ENCODE data around the gene TRPC1. TPM values are rescaled to one million over a fixed set of nuclear protein-coding genes. Genes with fewer than 3 reads are reported as not detected.

Gene TRPC1
- 10 to 100 TPM; 18.8 to 46.7 (median 23.4) TPM for total RNA-seq

GRCh38 chr3:142723968-142724681 lies at the start of gene TRPC1:
TSS of gene TRPC1 (plus strand) at chr3:142724034. CDS start at chr3:142724560, 526 bp downstream.
- Histone ChIP-seq H3K4me3 (peak within 1 kb of the TSS; percentile 88 to 91), H3K27ac (peak within 1 kb of the TSS; percentile 82 to 99 (median 96)), H3K4me1 (peaks cover 0 to 35% (median 4%) of the 10 kb centered on the region in 3 donors), H3K9me3 (no peaks in the 10 kb centered on the region), H3K36me3 (peaks cover 0 to 8% of the 10 kb centered on the region in 2 donors), H3K27me3 (no peaks in the 10 kb centered on the region)
- no CpG with 5 or more reads among the region's 73 CpGs for WGBS, 2 donors (ENCODE audit: low coverage in 1 of 2)
- TF ChIP-seq POLR2AphosphoS5 (IDR thresholded peaks at IDR 0.05) (peak; percentile 96), CTCF (IDR thresholded peaks at IDR 0.05) (no peak), POLR2A (IDR thresholded peaks at IDR 0.05) (peak; percentile 76 to 84)
- ATAC-seq, result peak; percentile 94

GRCh38 chr3:142676151-142676550 lies 47.7 kb upstream of the TRPC1 start:
- no peaks in the 10 kb centered on the region for H3K4me1 ChIP-seq
- no peaks in the 10 kb centered on the region for H3K27me3 ChIP-seq
- WGBS, 2 donors (ENCODE audit: low coverage in 1 of 2), result 54 to 73% methylated on average over 2 of the region's 2 CpGs
- no peaks in the 10 kb centered on the region for H3K9me3 ChIP-seq
- ATAC-seq, result no peak
- TF ChIP-seq POLR2A (IDR thresholded peaks at IDR 0.05) (no peak), CTCF (IDR thresholded peaks at IDR 0.05) (no peak), EP300 (IDR thresholded peaks at IDR 0.05) (no peak), POLR2AphosphoS5 (IDR thresholded peaks at IDR 0.05) (no peak)
- no peak overlapping the region for H3K27ac ChIP-seq
- H3K36me3 ChIP-seq, result no peaks in the 10 kb centered on the region
- H3K4me3 ChIP-seq, result no peak overlapping the region

DNA sequence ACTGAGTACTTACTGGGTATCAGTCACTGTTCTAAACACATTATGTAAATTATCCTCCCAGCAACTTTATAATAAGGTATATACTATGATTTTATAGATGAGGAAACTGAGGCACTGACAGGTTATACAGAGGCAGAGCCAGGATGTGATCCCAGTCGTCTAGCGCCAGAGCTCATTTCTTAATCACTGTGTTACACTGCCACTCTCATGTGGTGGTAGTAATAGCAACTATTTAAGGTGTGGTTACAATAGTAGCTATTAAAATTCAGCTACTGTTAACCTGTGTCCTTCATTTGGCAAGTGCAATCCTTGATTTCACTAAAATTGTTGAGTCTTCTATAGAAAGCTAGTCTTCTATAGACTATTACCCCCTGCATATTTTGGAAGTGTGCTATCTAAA lies 43.1 kb upstream of the TRPC1 start:
- Histone ChIP-seq H3K36me3 (no peaks in the 10 kb centered on the region), H3K4me3 (no peak overlapping the region), H3K27ac (no peak overlapping the region), H3K9me3 (no peaks in the 10 kb centered on the region), H3K27me3 (no peaks in the 10 kb centered on the region), H3K4me1 (no peaks in the 10 kb centered on the region)
- 55 to 77% methylated on average over 2 of the region's 2 CpGs for WGBS, 2 donors (ENCODE audit: low coverage in 1 of 2)
- no peak for ATAC-seq
- TF ChIP-seq POLR2A (IDR thresholded peaks at IDR 0.05) (no peak), CTCF (IDR thresholded peaks at IDR 0.05) (no peak), EP300 (IDR thresholded peaks at IDR 0.05) (no peak), POLR2AphosphoS5 (IDR thresholded peaks at IDR 0.05) (no peak)

DNA sequence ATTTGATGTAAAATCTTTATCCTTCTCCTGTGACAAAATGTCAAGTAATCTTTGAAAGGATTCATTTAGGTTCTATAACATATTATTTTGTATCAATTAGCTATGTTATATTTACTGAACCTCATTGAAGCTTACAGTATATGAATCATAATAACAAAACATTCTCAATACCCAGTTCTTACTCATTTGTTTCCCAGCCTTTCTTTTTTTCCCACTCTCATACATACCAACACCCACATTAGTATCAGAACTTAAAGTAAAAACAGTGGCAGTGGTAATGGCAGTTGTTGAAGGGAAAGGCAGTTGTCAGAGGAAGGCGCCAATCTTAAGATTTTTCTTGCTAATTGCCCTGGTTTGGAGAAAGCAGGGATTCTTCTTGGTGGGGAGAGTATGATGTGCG lies 33.2 kb upstream of the TRPC1 start:
- no peaks in the 10 kb centered on the region for H3K36me3 ChIP-seq
- WGBS, 2 donors (ENCODE audit: low coverage in 1 of 2), result 64 to 94% methylated on average over 2 of the region's 2 CpGs
- TF ChIP-seq EP300 (IDR thresholded peaks at IDR 0.05) (no peak), CTCF (IDR thresholded peaks at IDR 0.05) (no peak), POLR2A (IDR thresholded peaks at IDR 0.05) (no peak)
- no peaks in the 10 kb centered on the region for H3K27me3 ChIP-seq
- no peak overlapping the region for H3K4me3 ChIP-seq
- H3K27ac ChIP-seq, result no peak overlapping the region
- H3K4me1 ChIP-seq, result peaks cover 0 to 12% (median 0%) of the 10 kb centered on the region in 3 donors
- no peak for ATAC-seq
- H3K9me3 ChIP-seq, result no peaks in the 10 kb centered on the region

GRCh38 chr3:142691527-142691926 lies 32.3 kb upstream of the TRPC1 start:
- no peak for ATAC-seq
- no peak overlapping the region for H3K4me3 ChIP-seq
- H3K27me3 ChIP-seq, result no peaks in the 10 kb centered on the region
- 67 to 79% methylated on average over 2 of the region's 2 CpGs for WGBS, 2 donors (ENCODE audit: low coverage in 1 of 2)
- H3K36me3 ChIP-seq, result no peaks in the 10 kb centered on the region
- no peaks in the 10 kb centered on the region for H3K9me3 ChIP-seq
- TF ChIP-seq POLR2A (IDR thresholded peaks at IDR 0.05), result no peak
- H3K4me1 ChIP-seq, result peaks cover 0 to 12% (median 0%) of the 10 kb centered on the region in 3 donors
- H3K27ac ChIP-seq, result no peak overlapping the region

All from gastroesophageal sphincter (tissue), 4 donors.